B cell (primary cell): ENCODE measurements around the gene CNRIP1.

Source experiments
- EZH2 ChIP-seq: IDR thresholded peaks from 2 replicates; pipeline ENCODE4 v1.6.1; 2012; ENCODE audit warnings: borderline replicate concordance, low read depth, mild to moderate bottlenecking, moderate library complexity, low read length; ENCODE audit not compliant: insufficient read depth, poor library complexity, severe bottlenecking
- TF ChIP-seq, protein P1 (sequence below): fragments of 200-600 bp; IDR thresholded peaks from one replicate; pipeline ENCODE4 v1.8.0; 2022; ENCODE audit warnings: antibody characterized with exemption, mild to moderate bottlenecking

DNA sequence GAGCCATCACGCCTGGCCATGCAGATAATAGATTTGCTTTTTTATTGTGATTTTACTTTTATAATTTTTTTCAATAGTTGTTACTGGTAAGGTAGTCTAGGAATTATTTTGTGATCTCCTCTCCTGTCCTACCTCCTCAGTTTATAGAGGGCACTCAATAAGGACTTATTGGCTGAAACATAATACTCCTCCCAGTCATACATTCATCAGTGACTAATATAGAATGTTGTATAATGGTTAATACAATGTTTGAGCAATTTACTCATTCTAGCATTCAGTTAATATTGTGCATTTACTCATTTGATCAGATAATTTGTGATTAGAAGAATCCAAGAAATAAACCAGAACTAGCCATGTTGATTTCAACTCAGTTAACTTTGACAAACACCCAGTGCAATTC lies 41.6 kb downstream of the CNRIP1 start:
- TF ChIP-seq, protein P1, sequence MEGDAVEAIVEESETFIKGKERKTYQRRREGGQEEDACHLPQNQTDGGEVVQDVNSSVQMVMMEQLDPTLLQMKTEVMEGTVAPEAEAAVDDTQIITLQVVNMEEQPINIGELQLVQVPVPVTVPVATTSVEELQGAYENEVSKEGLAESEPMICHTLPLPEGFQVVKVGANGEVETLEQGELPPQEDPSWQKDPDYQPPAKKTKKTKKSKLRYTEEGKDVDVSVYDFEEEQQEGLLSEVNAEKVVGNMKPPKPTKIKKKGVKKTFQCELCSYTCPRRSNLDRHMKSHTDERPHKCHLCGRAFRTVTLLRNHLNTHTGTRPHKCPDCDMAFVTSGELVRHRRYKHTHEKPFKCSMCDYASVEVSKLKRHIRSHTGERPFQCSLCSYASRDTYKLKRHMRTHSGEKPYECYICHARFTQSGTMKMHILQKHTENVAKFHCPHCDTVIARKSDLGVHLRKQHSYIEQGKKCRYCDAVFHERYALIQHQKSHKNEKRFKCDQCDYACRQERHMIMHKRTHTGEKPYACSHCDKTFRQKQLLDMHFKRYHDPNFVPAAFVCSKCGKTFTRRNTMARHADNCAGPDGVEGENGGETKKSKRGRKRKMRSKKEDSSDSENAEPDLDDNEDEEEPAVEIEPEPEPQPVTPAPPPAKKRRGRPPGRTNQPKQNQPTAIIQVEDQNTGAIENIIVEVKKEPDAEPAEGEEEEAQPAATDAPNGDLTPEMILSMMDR, result no peak
- no peak for TF ChIP-seq EZH2
